NB4 (cell line): ENCODE results near the gene DCUN1D2.

ENCODE experiments used
- CTCF ChIP-seq: IDR thresholded peaks from one replicate; pipeline ENCODE4 v1.5.1; 2012; ENCODE audit warnings: low read depth, low read length
- MAX ChIP-seq: IDR thresholded peaks from 2 replicates; pipeline ENCODE4 v1.6.1; 2011; ENCODE audit warnings: low read depth, low read length
- MYC ChIP-seq: IDR thresholded peaks from 2 replicates; pipeline ENCODE4 v1.6.1; 2011; ENCODE audit warnings: low read depth, low read length
- POLR2A ChIP-seq: IDR thresholded peaks from 2 replicates; pipeline ENCODE4 v1.6.1; 2011; ENCODE audit warnings: mild to moderate bottlenecking; ENCODE audit not compliant: insufficient read length; ENCODE audit errors: extremely low read depth

GRCh38 chr13:113500530-113501265 is 10.2 kb upstream of the DCUN1D2 start:
- TF ChIP-seq CTCF = no peak
- TF ChIP-seq POLR2A = no peak
- no peak for TF ChIP-seq MYC
- no peak for TF ChIP-seq MAX
